RCC 7860 (cell line): Measurements from ENCODE around the gene EPHX1.

Experiments used
- DNase-seq: peaks from one replicate; pipeline ENCODE4 v3.0.0-alpha.2; 2015; ENCODE audit warnings: low spot score
- FAIRE-seq: peaks from 2 replicates; lab custom pipeline; 2012; peaks lifted over from hg19 to GRCh38; lab: Jason Lieb, UNC

EPHX1 gene

GRCh38 chr1:225892307-225892706, 82.4 kb downstream of the EPHX1 start:
- DNase-seq (no peak), FAIRE-seq (no peak)
